IPS-18c (cell line): ENCODE data around the gene CACNB2.

Experiments used
- H3K4me3 ChIP-seq: 2 replicates; pipeline ENCODE4 v1.7.0; 2013; ENCODE audit warnings: low read depth, mild to moderate bottlenecking, low read length, moderate library complexity; ENCODE audit not compliant: insufficient read depth
- H3K9me3 ChIP-seq: one replicate; pipeline ENCODE4 v1.6.1; 2013; ENCODE audit warnings: mild to moderate bottlenecking, low read length, moderate library complexity; ENCODE audit not compliant: control insufficient read depth, insufficient read depth

The CACNB2 gene

GRCh38 chr10:18140149-18140956, at the start of gene CACNB2:
Gene CACNB2 (plus strand): TSS chr10:18140424.
- H3K4me3 ChIP-seq: peak within 1 kb of the TSS; percentile 78
- H3K9me3 ChIP-seq: no peaks in the 10 kb centered on the region

- no peak overlapping the region for H3K4me3 ChIP-seq
- H3K9me3 ChIP-seq: no peaks in the 10 kb centered on the region
Measured at GRCh38 chr10:18094332-18094731, 45.9 kb upstream of the CACNB2 start.

- Histone ChIP-seq H3K9me3 (no peaks in the 10 kb centered on the region), H3K4me3 (no peak overlapping the region)
Measured at GRCh38 chr10:18094793-18095192, 45.4 kb upstream of the CACNB2 start.

GRCh38 chr10:18097524-18097923, 42.7 kb upstream of the CACNB2 start:
- Histone ChIP-seq H3K9me3 (no peaks in the 10 kb centered on the region), H3K4me3 (no peak overlapping the region)

GRCh38 chr10:18098201-18098600, 42.0 kb upstream of the CACNB2 start:
- H3K9me3 ChIP-seq: no peaks in the 10 kb centered on the region
- H3K4me3 ChIP-seq: no peak overlapping the region

GRCh38 chr10:18099415-18099814, 40.8 kb upstream of the CACNB2 start:
- Histone ChIP-seq H3K4me3 (no peak overlapping the region), H3K9me3 (no peaks in the 10 kb centered on the region)

- Histone ChIP-seq H3K4me3 (no peak overlapping the region), H3K9me3 (no peaks in the 10 kb centered on the region)
Measured at GRCh38 chr10:18100669-18101068, 39.6 kb upstream of the CACNB2 start.

- H3K4me3 ChIP-seq: no peak overlapping the region
- no peaks in the 10 kb centered on the region for H3K9me3 ChIP-seq
Measured at GRCh38 chr10:18102404-18102803, 37.8 kb upstream of the CACNB2 start.

GRCh38 chr10:18104223-18104872, 35.9 kb upstream of the CACNB2 start:
- no peaks in the 10 kb centered on the region for H3K9me3 ChIP-seq
- H3K4me3 ChIP-seq: no peak overlapping the region

GRCh38 chr10:18109341-18109870, 30.8 kb upstream of the CACNB2 start:
- H3K9me3 ChIP-seq: no peaks in the 10 kb centered on the region
- no peak overlapping the region for H3K4me3 ChIP-seq

GRCh38 chr10:18113881-18114280, 26.3 kb upstream of the CACNB2 start:
- H3K9me3 ChIP-seq: no peaks in the 10 kb centered on the region
- no peak overlapping the region for H3K4me3 ChIP-seq

GRCh38 chr10:18117276-18117675, 22.9 kb upstream of the CACNB2 start:
- H3K9me3 ChIP-seq: no peaks in the 10 kb centered on the region
- H3K4me3 ChIP-seq: no peak overlapping the region

GRCh38 chr10:18122753-18123152, 17.5 kb upstream of the CACNB2 start:
- H3K9me3 ChIP-seq: no peaks in the 10 kb centered on the region
- H3K4me3 ChIP-seq: no peak overlapping the region

GRCh38 chr10:18133046-18133445, 7.2 kb upstream of the CACNB2 start:
- H3K9me3 ChIP-seq: no peaks in the 10 kb centered on the region
- H3K4me3 ChIP-seq: no peak overlapping the region

GRCh38 chr10:18134509-18134908, 5.7 kb upstream of the CACNB2 start:
- no peaks in the 10 kb centered on the region for H3K9me3 ChIP-seq
- no peak overlapping the region for H3K4me3 ChIP-seq

GRCh38 chr10:18134921-18135320, 5.3 kb upstream of the CACNB2 start:
- H3K9me3 ChIP-seq: no peaks in the 10 kb centered on the region

GRCh38 chr10:18136073-18136791, 4.0 kb upstream of the CACNB2 start:
- no peak overlapping the region for H3K4me3 ChIP-seq
- H3K9me3 ChIP-seq: no peaks in the 10 kb centered on the region

More at GRCh38 chr10:18134921-18135320, 5.3 kb upstream of the CACNB2 start:
- H3K4me3 ChIP-seq: no peak overlapping the region

GRCh38 chr10:18137111-18137510, 3.1 kb upstream of the CACNB2 start:
- no peaks in the 10 kb centered on the region for H3K9me3 ChIP-seq
- H3K4me3 ChIP-seq: no peak overlapping the region
